GM18517 (cell line): ENCODE measurements around the gene ARHGEF3.
"Not testable (repeated sequence)": the region's sequence is repeated elsewhere in the genome, so short reads cannot be mapped to it uniquely, and the experiment has no call there.

Experiments used
- ATAC-seq: cut with Tn5 transposase; IDR thresholded peaks from one replicate; pipeline ENCODE4 v1.9.1; 2021; ENCODE audit warnings: mild to moderate bottlenecking, moderate library complexity; ENCODE audit not compliant: unreplicated experiment

The ARHGEF3 gene

DNA sequence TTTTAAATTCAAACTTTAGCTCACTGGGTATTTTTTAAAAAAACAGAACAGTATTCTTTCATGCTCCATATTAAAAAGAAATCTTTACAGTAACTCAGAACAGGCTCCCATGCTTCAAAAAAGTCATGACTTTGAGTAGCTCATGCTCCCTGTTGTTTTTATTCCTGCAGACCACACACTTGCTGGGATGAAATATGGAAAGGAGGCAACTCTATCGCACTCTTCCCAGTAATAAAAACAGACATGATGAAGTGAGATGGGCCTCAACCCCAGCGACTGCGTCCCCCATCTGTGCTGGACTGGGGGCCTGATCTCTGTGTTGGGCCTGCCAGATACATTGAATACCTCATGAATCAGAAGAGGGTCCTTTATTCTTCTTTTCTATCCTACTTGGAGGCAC, 58.9 kb downstream of the ARHGEF3 start:
- no peak for ATAC-seq

DNA sequence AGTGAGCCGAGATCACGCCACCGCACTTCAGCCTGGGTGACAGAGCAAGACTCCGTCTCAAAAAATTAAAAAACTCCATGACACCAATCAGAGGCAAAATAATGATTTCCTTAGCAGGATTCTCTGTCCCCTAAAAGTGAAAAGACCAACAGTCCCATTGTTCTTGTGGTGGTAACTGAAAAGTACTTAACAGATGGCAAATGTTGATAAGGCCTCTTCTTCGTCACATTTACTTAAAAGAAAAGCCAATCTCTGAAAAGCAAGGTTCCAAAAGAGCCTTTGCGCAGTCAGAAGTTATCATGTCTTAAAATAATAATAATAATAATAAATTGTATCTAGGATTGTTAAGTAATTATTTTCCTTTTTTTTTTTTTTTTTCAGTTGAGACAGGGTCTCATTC, 62.7 kb downstream of the ARHGEF3 start:
- no peak for ATAC-seq

GRCh38 chr3:56737006-56737405, 64.7 kb downstream of the ARHGEF3 start:
- ATAC-seq: no peak

DNA sequence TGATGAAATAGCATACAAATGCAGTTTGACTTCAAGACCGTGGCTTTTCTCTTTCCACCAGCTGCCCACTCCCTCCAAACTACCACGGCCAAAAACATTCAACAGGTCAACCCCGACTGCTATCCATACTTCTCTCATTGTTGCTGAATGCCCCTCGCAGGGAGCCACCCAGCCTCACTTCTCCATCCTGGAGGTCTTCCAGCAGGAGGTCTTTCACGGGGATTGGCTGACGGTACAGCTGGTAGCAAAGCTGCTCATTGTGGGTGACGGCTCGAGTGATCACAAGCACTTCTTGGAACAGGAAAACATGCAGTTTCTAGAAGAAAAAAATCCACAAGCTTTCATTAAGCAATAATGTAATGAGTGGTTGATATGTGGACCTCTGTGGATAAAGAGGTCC, 69.6 kb downstream of the ARHGEF3 start:
- ATAC-seq: no peak

- ATAC-seq: peak; percentile 96
These were observed 76.6 kb downstream of the ARHGEF3 start for GRCh38 chr3:56725175-56725574.

DNA sequence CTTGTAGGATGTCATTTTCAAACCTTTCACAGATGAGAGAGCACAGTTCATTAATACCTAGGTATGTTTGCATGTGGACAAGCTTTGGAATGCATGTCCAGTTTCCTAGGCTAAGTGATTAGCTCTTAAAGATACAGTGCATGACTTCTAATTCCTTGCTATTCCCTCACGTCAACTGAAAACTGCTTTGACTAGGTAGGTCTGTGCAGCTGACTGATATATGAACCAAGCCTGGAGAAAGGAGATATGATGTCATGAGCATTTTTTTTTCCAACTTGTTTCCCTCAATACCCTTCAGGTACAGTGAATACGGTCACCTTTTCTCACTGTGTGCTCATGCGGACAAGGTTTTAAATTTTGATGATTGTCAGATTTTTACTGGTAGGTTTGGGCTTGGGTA, 77.1 kb downstream of the ARHGEF3 start:
- ATAC-seq: no peak

GRCh38 chr3:56720849-56721248, 80.9 kb downstream of the ARHGEF3 start:
- ATAC-seq: no peak

DNA sequence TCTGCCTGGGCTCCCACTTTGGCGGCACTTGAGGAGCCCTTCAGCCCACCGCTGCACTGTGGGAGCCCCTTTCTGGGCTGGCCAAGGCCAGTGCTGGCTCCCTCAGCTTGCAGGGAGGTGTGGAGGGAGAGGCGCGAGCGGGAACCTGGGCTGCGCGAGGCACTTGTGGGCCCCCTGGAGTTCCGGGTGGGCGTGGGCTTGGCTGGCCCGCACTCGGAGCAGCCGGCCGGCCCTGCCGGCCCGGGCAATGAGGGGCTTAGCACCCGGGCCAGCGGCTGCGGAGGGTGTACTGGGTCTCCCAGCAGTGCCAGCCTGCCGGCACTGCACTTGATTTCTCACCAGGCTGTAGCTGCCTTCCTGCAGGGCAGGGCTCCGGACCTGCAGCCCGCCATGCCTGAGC, 82.9 kb downstream of the ARHGEF3 start:
- ATAC-seq: not testable (repeated sequence)

- no peak for ATAC-seq
These were observed 90.4 kb downstream of the ARHGEF3 start for GRCh38 chr3:56711344-56711743.

DNA sequence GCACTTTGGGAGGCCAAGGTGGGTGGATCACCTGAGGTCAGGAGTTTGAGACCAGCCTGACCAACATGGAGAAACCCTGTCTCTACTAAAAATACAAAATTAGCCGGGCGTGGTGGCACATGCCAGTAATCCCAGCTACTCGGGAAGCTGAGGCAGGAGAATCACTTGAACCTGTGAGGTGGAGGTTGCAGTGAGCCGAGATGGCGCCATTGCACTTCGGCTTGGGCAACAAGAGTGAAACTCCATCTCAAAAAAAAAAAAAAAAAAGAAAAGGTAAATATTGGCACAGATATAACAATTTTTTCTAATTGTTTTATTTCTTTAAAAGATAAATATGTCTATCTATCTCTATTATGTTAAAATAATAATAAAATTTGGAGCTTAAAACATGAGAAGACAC, 94.3 kb downstream of the ARHGEF3 start:
- ATAC-seq: not testable (repeated sequence)

- no peak for ATAC-seq
These were observed 95.1 kb downstream of the ARHGEF3 start for GRCh38 chr3:56706629-56707028.

- no peak for ATAC-seq
These were observed 97.0 kb downstream of the ARHGEF3 start for GRCh38 chr3:56704706-56705105.

DNA sequence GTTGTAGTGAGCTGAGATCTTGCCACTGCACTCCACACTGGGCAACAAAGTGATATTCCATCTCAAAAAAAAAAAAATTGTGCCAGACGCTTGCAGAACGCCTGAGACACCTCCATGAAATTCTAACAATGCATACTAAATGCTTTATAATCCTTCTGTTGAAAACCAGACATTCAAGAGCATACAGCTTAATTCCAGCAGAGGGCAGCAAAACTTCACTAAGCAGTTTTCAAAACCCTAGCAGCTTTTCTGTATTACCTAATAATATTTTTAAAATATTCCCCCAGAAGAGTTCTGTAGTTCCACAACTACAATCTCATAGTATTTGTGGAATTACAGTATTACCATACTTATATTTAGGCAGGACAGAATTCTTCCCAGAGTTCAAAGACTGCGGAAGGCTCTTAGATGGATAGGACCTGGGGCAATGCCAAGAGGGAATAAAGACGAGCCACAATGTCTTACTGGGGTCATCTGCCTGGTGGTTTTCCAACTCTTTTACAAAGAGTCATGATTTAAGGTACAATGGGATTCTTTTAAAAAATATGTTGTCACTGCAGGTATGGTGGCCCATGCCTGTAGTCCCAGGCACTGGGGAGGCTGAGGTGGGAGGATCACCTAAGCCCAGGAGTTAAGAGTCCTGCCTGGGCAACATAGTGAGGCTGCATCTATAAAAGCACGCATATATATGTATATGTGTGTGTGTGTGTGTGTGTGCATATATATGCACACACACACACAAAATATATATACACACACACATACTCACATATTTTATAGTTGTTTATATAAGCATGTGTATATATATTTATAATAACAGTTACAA, 99.0 kb downstream of the ARHGEF3 start:
- ATAC-seq: no peak

DNA sequence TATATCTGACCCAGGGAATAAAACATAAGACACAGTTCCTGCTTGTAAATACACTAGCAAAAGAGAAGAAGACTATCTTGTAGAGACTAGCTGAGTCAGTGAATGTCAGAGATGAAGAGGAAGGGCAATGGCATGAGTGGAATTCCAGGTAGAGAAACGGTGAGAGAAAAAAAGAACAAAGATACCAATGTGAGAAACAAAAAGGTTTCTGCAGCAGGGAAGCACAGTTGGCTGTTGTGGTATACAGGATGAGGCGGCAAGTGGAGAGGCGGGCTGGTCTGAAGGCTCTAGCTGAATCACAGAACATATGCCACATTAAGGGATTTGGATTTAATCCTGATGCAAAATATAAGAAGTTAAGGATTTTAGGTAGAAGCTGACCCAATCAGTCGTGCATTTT, 101.6 kb downstream of the ARHGEF3 start:
- ATAC-seq: no peak

GRCh38 chr3:56694867-56695683, 106.7 kb downstream of the ARHGEF3 start:
- ATAC-seq: no peak

GRCh38 chr3:56693750-56694149, 108.0 kb downstream of the ARHGEF3 start:
- ATAC-seq: no peak

DNA sequence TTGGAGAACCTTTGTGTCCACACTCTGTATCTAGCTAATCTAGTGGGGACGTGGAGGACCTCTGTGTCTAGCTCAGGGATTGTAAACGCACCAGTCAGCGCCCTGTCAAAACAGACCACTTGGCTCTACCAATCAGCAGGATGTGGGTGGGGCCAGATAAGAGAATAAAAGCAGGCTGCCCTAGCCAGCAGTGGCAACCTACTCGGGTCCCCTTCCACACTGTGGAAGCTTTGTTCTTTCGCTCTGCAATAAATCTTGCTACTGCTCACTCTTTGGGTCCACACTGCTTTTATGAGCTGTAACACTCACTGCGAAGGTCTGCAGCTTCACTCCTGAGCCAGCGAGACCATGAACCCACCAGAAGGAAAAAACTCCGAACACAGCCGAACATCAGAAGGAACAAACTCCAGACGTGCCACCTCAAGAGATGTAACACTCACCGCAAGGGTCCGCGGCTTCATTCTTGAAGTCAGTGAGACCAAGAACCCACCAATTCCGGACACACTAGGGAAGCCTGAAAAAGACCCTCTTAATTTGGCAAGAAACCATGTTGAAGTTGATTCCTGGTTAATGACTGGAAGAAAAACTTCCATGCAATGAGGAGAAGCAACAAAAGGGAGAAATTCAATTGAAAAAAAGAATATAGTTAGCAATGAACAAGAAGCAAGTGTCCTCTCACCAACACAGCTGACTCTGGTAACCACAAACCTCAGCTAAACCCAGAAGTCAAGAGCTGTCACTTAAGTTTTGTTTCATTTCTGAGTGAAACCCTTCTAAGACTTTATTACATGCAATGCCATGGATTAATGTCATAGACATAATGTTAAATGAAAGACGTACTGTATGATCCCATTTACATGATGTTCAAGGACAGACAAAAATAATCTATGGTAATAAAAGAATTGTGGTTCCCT, 109.0 kb downstream of the ARHGEF3 start:
- peak; percentile 64 for ATAC-seq

- not testable (repeated sequence) for ATAC-seq
These were observed 109.8 kb downstream of the ARHGEF3 start for GRCh38 chr3:56692001-56692365.

DNA sequence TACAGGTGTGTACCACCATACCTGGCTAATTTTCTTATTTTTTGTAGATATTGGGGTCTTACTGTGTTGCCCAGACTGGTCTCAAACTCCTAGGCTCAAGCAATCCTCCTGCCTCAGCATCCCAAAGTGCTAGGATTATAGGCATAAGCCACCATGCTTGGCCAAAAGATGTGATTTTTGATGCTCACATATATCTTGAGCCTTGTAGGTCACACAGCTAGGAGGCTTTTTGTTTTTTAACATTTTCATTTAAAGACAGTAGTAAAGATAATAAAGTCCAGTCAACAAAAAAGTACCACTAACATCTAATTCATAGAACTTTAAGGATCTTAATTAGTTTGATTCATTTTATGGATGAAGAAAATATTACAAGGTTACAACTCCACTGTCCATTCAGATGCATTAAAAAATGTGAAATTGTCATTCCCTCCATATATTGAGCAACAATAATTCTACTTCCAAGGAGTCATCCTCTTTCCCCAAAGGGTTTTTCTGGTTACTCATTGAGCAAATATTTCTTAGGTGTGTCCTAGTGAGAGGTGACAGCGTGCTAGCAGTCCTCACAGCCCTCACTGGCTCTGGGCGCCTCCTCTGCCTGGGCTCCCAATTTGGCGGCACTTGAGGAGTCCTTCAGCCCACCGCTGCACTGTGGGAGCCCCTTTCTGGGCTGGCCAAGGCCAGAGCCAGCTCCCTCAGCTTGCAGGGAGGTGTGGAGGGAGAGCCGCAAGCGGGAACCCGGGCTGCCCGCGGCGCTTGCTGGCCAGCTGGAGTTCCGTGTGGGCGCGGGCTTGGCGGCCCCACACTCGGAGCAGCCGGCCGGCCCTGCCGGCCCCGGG, 110.4 kb downstream of the ARHGEF3 start:
- ATAC-seq: no peak

DNA sequence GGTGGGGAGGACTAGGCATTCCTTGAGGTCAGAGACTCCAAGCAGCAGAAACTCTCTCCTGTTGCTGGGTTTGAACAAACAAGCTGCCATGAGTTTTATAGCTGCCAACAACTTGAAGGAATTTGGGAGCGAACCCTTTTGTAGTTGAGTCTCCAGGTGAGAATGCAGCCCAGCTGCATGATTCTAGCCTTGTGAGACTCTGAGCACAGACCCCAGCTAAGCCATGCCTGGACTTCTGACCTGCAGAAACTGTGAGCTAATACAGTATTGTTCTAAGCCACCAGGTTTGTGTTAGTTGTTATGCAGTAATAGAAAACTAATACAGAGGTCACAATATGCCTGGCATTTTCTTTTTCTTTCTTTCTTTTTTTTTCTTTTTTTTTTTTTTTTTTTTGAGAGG, 112.4 kb downstream of the ARHGEF3 start:
- no peak for ATAC-seq
